Measurements from ENCODE around the gene ZNF189.

GRCh38 chr9:101417977-101418376, 19.3 kb downstream of the ZNF189 start:
- TF ChIP-seq, protein P1, sequence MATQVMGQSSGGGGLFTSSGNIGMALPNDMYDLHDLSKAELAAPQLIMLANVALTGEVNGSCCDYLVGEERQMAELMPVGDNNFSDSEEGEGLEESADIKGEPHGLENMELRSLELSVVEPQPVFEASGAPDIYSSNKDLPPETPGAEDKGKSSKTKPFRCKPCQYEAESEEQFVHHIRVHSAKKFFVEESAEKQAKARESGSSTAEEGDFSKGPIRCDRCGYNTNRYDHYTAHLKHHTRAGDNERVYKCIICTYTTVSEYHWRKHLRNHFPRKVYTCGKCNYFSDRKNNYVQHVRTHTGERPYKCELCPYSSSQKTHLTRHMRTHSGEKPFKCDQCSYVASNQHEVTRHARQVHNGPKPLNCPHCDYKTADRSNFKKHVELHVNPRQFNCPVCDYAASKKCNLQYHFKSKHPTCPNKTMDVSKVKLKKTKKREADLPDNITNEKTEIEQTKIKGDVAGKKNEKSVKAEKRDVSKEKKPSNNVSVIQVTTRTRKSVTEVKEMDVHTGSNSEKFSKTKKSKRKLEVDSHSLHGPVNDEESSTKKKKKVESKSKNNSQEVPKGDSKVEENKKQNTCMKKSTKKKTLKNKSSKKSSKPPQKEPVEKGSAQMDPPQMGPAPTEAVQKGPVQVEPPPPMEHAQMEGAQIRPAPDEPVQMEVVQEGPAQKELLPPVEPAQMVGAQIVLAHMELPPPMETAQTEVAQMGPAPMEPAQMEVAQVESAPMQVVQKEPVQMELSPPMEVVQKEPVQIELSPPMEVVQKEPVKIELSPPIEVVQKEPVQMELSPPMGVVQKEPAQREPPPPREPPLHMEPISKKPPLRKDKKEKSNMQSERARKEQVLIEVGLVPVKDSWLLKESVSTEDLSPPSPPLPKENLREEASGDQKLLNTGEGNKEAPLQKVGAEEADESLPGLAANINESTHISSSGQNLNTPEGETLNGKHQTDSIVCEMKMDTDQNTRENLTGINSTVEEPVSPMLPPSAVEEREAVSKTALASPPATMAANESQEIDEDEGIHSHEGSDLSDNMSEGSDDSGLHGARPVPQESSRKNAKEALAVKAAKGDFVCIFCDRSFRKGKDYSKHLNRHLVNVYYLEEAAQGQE (IDR thresholded peaks at IDR 0.05), result no peak
- TF ChIP-seq CTCF (IDR thresholded peaks at IDR 0.05), result no peak
- TF ChIP-seq POLR2A (IDR thresholded peaks at IDR 0.05; ENCODE audit: low read length), result no peak
- no peak for TF ChIP-seq EP300 (IDR thresholded peaks at IDR 0.05)
- TF ChIP-seq, protein P2, sequence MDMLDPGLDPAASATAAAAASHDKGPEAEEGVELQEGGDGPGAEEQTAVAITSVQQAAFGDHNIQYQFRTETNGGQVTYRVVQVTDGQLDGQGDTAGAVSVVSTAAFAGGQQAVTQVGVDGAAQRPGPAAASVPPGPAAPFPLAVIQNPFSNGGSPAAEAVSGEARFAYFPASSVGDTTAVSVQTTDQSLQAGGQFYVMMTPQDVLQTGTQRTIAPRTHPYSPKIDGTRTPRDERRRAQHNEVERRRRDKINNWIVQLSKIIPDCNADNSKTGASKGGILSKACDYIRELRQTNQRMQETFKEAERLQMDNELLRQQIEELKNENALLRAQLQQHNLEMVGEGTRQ (IDR thresholded peaks at IDR 0.05), result no peak
- no peak for TF ChIP-seq E2F6 (IDR thresholded peaks at IDR 0.05; ENCODE audit: borderline replicate concordance, low read depth)
- no peak for TF ChIP-seq BCL3 (IDR thresholded peaks at IDR 0.05)
- TF ChIP-seq JUN (IDR thresholded peaks at IDR 0.05), result no peak
- no peak for TF ChIP-seq FOSB (CRISPR knock-in tag; IDR thresholded peaks at IDR 0.05)
- no peak for TF ChIP-seq HDAC2 (IDR thresholded peaks at IDR 0.05)
- no peak for TF ChIP-seq HOXA7 (CRISPR knock-in tag; IDR thresholded peaks at IDR 0.05)
- TF ChIP-seq RCOR1 (IDR thresholded peaks at IDR 0.05; ENCODE audit: low read depth, low read length), result no peak
- no peak for TF ChIP-seq KDM5A (IDR thresholded peaks at IDR 0.05)
- TF ChIP-seq, protein P3, sequence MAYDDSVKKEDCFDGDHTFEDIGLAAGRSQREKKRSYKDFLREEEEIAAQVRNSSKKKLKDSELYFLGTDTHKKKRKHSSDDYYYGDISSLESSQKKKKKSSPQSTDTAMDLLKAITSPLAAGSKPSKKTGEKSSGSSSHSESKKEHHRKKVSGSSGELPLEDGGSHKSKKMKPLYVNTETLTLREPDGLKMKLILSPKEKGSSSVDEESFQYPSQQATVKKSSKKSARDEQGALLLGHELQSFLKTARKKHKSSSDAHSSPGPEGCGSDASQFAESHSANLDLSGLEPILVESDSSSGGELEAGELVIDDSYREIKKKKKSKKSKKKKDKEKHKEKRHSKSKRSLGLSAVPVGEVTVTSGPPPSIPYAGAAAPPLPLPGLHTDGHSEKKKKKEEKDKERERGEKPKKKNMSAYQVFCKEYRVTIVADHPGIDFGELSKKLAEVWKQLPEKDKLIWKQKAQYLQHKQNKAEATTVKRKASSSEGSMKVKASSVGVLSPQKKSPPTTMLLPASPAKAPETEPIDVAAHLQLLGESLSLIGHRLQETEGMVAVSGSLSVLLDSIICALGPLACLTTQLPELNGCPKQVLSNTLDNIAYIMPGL (CRISPR knock-in tag; IDR thresholded peaks at IDR 0.05; ENCODE audit: borderline replicate concordance), result no peak

Data from A549 (cell line).